Stimulated activated CD4-positive, alpha-beta T cell treated with anti-CD3 and anti-CD28 coated beads, Interleukin-2, amount 100 ng/mL, for 24 hours (primary cell): ENCODE measurements around the gene EPN1.
A peak's percentile ranks its signal among the peaks of the same experiment; 100 is the strongest.

Source experiments
- DNase-seq, 2 donors: peaks; one replicate each; pipeline ENCODE4 v3.0.0-alpha.2; 2020

EPN1 gene

GRCh38 chr19:55674841-55675660, at the start of gene EPN1:
EPN1 (plus strand) TSS chr19:55675226; CDS start chr19:55678628, 3,402 bp downstream.
- peak; percentile 97 to 98 for DNase-seq

- peak; percentile 42 to 55 for DNase-seq
Observed at GRCh38 chr19:55626350-55626749, 48.7 kb upstream of the EPN1 start.

- DNase-seq, result peak; percentile 84 to 93
Observed at GRCh38 chr19:55632463-55632834, 42.6 kb upstream of the EPN1 start.

GRCh38 chr19:55633861-55634260, 41.2 kb upstream of the EPN1 start:
- DNase-seq, result no peak

- DNase-seq, result no peak
Observed at GRCh38 chr19:55635334-55635717, 39.7 kb upstream of the EPN1 start.

GRCh38 chr19:55635856-55636440, 39.1 kb upstream of the EPN1 start:
- DNase-seq, result no peak

- no peak for DNase-seq
Observed at GRCh38 chr19:55636723-55637122, 38.3 kb upstream of the EPN1 start.

GRCh38 chr19:55637534-55637933, 37.5 kb upstream of the EPN1 start:
- no peak for DNase-seq

- peak; percentile 67 to 71 for DNase-seq
Observed at GRCh38 chr19:55638864-55639359, 36.1 kb upstream of the EPN1 start.

GRCh38 chr19:55640043-55640576, 34.9 kb upstream of the EPN1 start:
- peak; percentile 67 to 74 for DNase-seq

- DNase-seq, result peak; percentile 71 to 77
Observed at GRCh38 chr19:55640577-55641425, 34.2 kb upstream of the EPN1 start, which contains the start of gene ZNF580. ZNF580 (plus strand) TSS chr19:55641002; CDS start chr19:55642509, 1,507 bp downstream.

- peak; percentile 51 for DNase-seq
Observed at GRCh38 chr19:55641426-55642152, 33.4 kb upstream of the EPN1 start.

GRCh38 chr19:55642153-55643002, 32.6 kb upstream of the EPN1 start:
- peak; percentile 50 to 51 for DNase-seq

- DNase-seq, result peak; percentile 85
Observed at GRCh38 chr19:55643003-55643886, 31.8 kb upstream of the EPN1 start, which contains the start of gene ZNF581. ZNF581 (plus strand) TSS chr19:55643649; CDS start chr19:55644572, 923 bp downstream.

- DNase-seq, result no peak
Observed at GRCh38 chr19:55643887-55644176, 31.2 kb upstream of the EPN1 start.

GRCh38 chr19:55644191-55644833, 30.7 kb upstream of the EPN1 start:
- DNase-seq, result no peak

- DNase-seq, result no peak
Observed at GRCh38 chr19:55644842-55645511, 30.0 kb upstream of the EPN1 start.

GRCh38 chr19:55645512-55645881, 29.5 kb upstream of the EPN1 start:
- DNase-seq, result no peak
